ENCODE measurements around the gene GPR152. TPM values are rescaled to one million over a fixed set of nuclear protein-coding genes. Genes with fewer than 3 reads are reported as not detected.

GPR152 gene, protein sequence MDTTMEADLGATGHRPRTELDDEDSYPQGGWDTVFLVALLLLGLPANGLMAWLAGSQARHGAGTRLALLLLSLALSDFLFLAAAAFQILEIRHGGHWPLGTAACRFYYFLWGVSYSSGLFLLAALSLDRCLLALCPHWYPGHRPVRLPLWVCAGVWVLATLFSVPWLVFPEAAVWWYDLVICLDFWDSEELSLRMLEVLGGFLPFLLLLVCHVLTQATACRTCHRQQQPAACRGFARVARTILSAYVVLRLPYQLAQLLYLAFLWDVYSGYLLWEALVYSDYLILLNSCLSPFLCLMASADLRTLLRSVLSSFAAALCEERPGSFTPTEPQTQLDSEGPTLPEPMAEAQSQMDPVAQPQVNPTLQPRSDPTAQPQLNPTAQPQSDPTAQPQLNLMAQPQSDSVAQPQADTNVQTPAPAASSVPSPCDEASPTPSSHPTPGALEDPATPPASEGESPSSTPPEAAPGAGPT
- not detected in 2 replicates for total RNA-seq

GRCh38 chr11:67452141-67452952, at the start of gene GPR152:
GPR152 (minus strand) TSS chr11:67452729; CDS start chr11:67452724, 5 bp downstream.

GRCh38 chr11:67482827-67483798, 30.6 kb upstream of the GPR152 start, which contains the start of gene AIP:
AIP (plus strand) TSS chr11:67483026; CDS start chr11:67483159, 133 bp downstream.

DNA sequence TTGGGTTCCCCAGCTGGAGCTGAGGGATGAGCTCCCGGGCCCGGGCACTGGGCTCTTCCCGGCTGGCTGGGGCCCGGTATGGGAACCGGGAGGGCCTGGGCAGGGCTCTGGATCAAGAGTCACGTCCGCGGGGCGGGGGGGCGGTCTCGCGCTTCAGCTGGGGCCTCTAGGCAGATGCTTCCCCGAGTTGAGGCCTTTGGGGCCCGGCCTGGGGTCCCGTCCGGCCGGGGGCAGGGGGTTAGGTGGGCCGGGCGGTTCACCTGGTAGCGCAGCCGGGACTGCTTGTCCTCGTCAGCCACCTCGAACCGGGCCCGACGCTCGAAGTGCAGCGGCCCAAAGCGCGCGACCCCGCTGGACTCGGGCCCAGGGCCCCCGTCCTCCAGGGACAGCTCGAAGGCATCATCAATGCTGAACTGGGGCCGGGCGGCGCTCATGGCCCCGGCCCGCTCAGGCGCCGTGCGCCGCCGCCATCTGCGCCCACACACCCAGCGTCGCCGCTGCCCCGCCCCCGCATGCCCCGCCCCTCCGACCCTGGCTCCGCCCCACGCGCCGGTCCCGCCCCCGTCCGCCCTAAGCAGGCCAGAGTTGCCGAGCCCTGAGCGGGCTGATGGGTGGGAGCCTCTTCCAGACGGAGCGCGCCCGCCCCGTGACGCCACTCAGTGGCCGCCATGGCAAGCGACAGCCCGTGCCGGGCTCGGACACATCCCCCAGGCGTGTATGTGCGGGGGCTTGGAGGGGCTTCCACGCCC, 16.4 kb upstream of the GPR152 start, which contains the start of gene TMEM134:
Gene TMEM134 (minus strand): TSS at position 493 of the 749 bp plus-strand sequence. CDS start 59 bp downstream, at position 434.

DNA sequence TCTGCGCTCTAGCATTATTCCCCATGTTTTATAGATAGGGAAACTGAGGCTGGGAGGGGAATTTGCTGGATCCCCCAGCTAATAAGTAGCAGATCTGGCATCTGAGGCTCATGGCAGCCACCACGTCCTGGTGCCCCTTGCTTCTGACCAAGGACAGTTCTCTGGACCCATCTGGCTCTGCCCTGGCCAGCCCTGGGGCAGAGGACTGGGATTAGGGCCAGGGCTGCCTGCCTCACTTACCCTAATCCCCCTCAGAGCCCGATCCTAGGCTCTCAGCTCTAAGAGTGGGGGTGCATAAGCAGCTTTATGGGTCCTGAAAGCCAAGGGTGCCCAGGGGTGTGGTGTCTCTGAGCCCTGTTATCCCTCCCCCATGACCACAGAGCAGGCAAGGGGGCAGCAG, 2.5 kb upstream of the GPR152 start, which contains the start of gene CABP4:
Gene CABP4 (plus strand): TSS at position 301 of the 400 bp plus-strand sequence. CDS start 70 bp downstream, at position 371.

DNA sequence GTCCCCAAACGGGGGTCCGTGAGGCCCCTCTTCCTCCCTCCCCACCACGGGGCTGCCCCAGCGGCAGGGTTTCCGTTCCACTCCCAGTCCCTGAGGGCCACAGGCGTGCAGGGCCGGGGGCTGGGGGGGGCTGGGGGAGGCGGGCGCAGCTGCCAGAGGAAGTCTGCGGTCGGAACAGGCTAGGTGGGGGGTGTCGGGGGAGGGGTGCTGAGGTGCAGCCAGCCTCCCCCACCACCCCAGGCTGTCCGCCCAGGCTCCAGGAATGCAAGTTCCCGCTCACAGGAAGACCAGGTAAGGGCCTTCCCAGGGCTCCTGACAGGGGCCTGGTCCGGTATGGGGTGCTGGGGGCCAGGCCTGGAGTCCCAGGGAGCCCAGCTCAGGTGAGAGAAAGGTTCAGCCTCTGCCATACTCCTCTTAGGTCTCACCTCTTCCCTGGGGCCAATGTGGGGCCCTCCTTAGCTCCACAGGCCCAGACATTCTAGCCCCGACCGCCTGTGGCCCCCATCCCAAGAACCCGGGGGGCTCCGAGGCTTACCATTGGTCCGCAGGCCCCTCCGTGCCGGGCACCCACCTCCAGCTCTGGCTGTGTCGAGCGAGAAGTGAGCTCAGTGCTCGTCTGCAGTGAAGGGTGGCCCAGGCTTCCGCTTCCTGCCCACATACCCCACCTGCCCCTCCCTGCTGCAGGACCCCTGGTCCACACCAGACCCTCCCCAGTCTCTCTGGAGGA, 15.3 kb downstream of the GPR152 start, which contains the start of gene PTPRCAP:
Gene PTPRCAP (minus strand): TSS at position 601 of the 727 bp plus-strand sequence. CDS start 63 bp downstream, at position 538.

GRCh38 chr11:67428052-67429001, 24.2 kb downstream of the GPR152 start, which contains the start of gene RPS6KB2:
RPS6KB2 (plus strand) TSS chr11:67428494; CDS start chr11:67428546, 52 bp downstream.

GRCh38 chr11:67415501-67416304, 36.8 kb downstream of the GPR152 start, which contains the start of gene CARNS1:
CARNS1 (plus strand) TSS chr11:67415678; CDS start chr11:67416200, 522 bp downstream.

DNA sequence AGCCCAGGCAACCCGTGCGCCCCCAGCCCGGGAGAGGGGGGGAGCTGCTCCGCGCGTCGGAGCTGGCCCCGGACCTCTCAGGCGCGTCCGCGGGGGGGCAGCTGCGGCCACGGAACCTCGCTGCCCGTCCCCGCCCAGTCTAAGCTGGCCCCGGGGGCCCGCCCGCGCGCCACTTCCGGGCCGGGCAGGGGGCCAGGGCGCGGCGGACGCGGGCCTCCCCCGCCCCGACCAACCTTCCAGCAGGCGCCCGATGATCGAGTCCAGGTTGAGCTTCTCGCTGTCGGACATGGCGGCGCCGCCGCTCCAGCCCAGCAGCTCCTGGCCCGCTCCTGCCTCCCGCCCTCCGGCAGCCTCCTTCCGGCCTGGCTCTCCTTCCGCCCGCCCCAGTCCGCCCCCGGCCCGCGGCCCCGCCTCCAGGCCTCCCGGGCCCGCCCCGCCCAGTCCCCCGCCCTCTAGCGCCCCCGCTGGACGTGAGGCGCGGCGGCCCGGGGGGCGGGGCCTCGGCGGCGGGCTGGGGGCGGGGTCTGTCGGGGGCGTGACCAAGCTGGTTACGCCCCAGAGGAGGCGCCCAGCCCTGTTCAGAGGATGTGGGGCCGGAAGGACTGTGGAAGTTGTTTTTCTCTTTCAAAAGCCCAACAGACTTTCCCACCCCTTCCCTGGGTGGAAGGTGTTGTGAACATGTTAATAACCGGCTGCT, 50.9 kb downstream of the GPR152 start, which contains the start of gene PPP1CA:
Gene PPP1CA (minus strand): TSS at position 364 of the 697 bp plus-strand sequence. CDS start 76 bp downstream, at position 288.

Other genes with a start within 250 kb of the GPR152 start
- gene GRK2, start 186.3 kb downstream of the GPR152 start, total RNA-seq: 39.5 and 46.4 TPM in 2 replicates
- 30.8 and 31.9 TPM in 2 replicates for gene ANKRD13D, start 163.4 kb downstream of the GPR152 start, total RNA-seq
- gene SSH3, start 149.2 kb downstream of the GPR152 start, total RNA-seq: 11.5 and 16.7 TPM in 2 replicates
- gene POLD4, start 99.2 kb downstream of the GPR152 start, total RNA-seq: 123 and 166 TPM in 2 replicates
- 6.3 and 11.2 TPM in 2 replicates for gene CLCF1, start 79.1 kb downstream of the GPR152 start, total RNA-seq
- 3.0 and 6.1 TPM in 2 replicates for gene RAD9A, start 60.7 kb downstream of the GPR152 start, total RNA-seq
- 306 and 335 TPM in 2 replicates for gene PPP1CA, start 50.9 kb downstream of the GPR152 start, total RNA-seq
- not detected in 2 replicates for gene TBC1D10C, start 48.6 kb downstream of the GPR152 start, total RNA-seq
- gene CARNS1, start 37.1 kb downstream of the GPR152 start, total RNA-seq: 0.86 TPM in 1 of 2 replicates, not detected in the other
- gene RPS6KB2, start 24.2 kb downstream of the GPR152 start, total RNA-seq: 64.0 and 77.3 TPM in 2 replicates
- gene PTPRCAP, start 15.0 kb downstream of the GPR152 start, total RNA-seq: 0.89 TPM in 1 of 2 replicates, not detected in the other
- 109 and 128 TPM in 2 replicates for gene CORO1B, start 9.3 kb downstream of the GPR152 start, total RNA-seq
- not detected in 2 replicates for gene CABP4, start 2.6 kb upstream of the GPR152 start, total RNA-seq
- gene TMEM134, start 16.5 kb upstream of the GPR152 start, total RNA-seq: 27.4 and 56.9 TPM in 2 replicates
- 63.6 and 75.2 TPM in 2 replicates for gene AIP, start 30.3 kb upstream of the GPR152 start, total RNA-seq
- gene PITPNM1, start 52.6 kb upstream of the GPR152 start, total RNA-seq: 29.2 and 30.3 TPM in 2 replicates
- gene CDK2AP2, start 55.4 kb upstream of the GPR152 start, total RNA-seq: 41.2 and 48.4 TPM in 2 replicates
- not detected in 2 replicates for gene CABP2, start 70.7 kb upstream of the GPR152 start, total RNA-seq
- 1,006 and 1,636 TPM in 2 replicates for gene GSTP1, start 131.1 kb upstream of the GPR152 start, total RNA-seq
- 248 and 322 TPM in 2 replicates for gene NDUFV1, start 154.2 kb upstream of the GPR152 start, total RNA-seq
- gene NUDT8, start 177.2 kb upstream of the GPR152 start, total RNA-seq: 13.6 and 14.1 TPM in 2 replicates
- not detected in 2 replicates for gene TBX10, start 187.0 kb upstream of the GPR152 start, total RNA-seq
- gene ACY3, start 198.0 kb upstream of the GPR152 start, total RNA-seq: 0.35 TPM in 1 of 2 replicates, not detected in the other
- not detected in 2 replicates for gene ALDH3B2, start 221.9 kb upstream of the GPR152 start, total RNA-seq